Upper lobe of left lung (tissue), 4 donors: Measurements from ENCODE around the gene MTURN.

ENCODE experiments used
- CTCF ChIP-seq, 6 experiments: fragments of 450-650 bp in 4 of 6; fragments of 200-600 bp in 2 of 6; sonication (generic) in 2 of 6; IDR thresholded peaks; one replicate each; pipeline ENCODE4 v1.5.1; 2016 to 2019; ENCODE audit warnings: antibody characterized with exemption in 6 of 6
- POLR2AphosphoS5 ChIP-seq, 2 donors: sonication (generic); formaldehyde crosslinking; IDR thresholded peaks; one replicate each; pipeline ENCODE4 v1.5.1; 2017; ENCODE audit warnings: antibody characterized with exemption in 2 of 2

DNA sequence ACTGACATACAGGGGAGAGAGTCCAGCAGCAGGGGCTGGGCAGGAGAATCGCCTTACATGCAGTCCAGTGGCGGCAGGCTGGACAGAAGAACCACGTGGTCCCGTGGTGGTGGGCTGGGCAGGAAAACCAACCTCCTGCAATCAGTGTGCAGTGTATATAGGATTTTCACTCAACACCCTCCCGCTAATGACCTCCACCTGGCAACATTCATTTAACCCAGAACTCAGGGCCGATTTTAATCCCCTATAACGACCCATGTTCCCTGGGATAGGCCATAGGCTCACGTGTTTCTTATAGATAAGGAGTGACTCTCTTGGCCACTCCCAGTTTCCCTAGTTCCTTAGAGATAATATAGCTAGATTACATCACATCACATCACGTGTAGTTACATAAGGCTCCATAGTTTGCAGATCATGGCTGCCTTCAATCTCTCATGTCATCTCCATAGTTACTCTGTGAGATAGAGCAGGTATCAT lies 19.4 kb downstream of the MTURN start:
- TF ChIP-seq CTCF (IDR thresholded peaks at IDR 0.05) (no peak), POLR2AphosphoS5 (IDR thresholded peaks at IDR 0.05) (no peak)
